ENCODE measurements around the gene KRTAP9-9. TPM values are rescaled to one million over a fixed set of nuclear protein-coding genes. Genes with fewer than 3 reads are reported as not detected.
"Not testable (repeated sequence)": the region's sequence is repeated elsewhere in the genome, so short reads cannot be mapped to it uniquely, and the experiment has no call there.

The KRTAP9-9 gene
- total RNA-seq, 1 donor from 2014 or later, result not detected

GRCh38 chr17:41263212-41263611 is 8.0 kb downstream of the KRTAP9-9 start:
- ATAC-seq, result no peak

DNA sequence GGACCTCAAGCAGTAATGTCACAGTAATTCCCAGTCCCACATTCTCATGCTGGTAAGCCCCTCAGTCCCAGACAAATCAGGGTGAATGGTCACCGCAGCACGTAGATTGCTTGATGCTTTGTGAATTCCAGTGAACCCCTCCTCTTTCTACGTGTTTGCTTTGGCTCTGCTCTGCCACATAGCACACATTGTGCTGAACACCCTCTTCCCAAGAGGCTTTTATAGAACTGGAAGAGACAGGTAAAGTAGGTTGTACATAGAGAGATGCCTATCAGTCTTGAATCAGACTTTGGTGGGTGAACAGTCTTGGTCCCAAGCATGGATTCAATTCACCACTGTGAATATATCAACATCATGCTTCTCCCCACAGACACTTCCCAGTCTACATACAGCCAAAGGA is 9.4 kb downstream of the KRTAP9-9 start:
- DNase-seq (ENCODE audit: low spot score) (no peak), ATAC-seq (no peak)

More at GRCh38 chr17:41263212-41263611, 8.0 kb downstream of the KRTAP9-9 start:
- DNase-seq (ENCODE audit: low spot score), result no peak

DNA sequence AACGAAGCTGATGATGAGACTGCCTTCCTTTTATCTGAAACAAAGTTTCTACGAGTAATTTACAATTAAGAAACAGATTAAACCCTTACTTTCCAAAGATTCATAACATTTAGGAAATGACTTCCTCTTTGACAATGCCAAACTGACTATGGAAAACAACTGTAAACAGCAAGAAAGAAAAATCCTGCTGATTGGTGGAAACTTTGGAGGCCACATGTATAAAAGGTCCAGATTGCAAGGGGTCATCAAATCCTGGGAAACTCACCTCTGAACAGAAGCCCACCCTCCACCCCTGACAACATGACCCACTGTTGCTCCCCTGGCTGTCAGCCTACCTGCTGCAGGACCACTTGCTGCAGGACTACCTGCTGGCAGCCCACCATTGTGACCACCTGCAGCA is 9.9 kb downstream of the KRTAP9-9 start, which contains the start of gene KRTAP9-6:
KRTAP9-6 (plus strand) TSS at position 301 of the 400 bp plus-strand sequence; CDS start at position 301, 0 bp downstream.
- ATAC-seq, result no peak
- DNase-seq (ENCODE audit: low spot score), result no peak

DNA sequence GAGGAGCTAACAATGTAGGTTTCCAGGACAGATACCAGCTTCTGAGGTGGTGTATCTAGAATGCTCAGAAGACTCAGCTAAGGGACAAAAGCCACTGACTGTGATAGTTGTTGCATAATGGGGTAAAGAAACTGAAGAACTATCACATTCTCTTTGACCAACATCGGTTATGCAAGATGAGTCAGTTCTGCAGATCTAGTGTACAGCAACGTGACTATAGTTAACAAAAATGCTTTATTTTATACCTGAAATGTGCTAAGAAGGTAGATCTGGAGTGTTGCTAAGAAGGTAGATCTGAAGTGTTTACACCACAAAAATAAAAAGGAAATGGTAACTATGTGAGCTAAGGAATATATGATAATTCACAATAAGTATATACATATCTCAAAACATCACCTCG is 12.5 kb downstream of the KRTAP9-9 start:
- ATAC-seq (no peak), DNase-seq (ENCODE audit: low spot score) (no peak)

- not testable (repeated sequence) for DNase-seq (ENCODE audit: low spot score); ATAC-seq
These were observed 16.1 kb downstream of the KRTAP9-9 start for GRCh38 chr17:41271323-41271722.

DNA sequence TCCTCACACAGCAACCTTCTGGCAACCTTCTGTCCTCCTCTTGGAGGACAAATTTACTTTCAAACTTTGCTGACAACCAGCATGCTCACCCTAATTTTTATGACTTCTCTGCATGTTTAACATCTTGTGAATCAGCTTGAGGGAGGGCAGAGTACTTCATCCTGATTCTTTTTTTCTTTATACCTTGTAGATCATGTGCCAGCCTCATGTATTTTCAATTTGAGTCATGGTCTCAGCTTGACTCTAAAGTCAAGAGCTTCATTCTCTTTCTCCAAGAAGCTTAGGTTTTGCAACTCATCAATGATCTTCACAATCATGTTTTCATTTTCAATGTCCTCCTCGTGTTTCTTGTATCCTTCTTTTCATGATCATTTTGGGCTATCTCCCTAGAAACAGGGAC is 16.7 kb downstream of the KRTAP9-9 start:
- DNase-seq (ENCODE audit: low spot score), result no peak
- no peak for ATAC-seq

DNA sequence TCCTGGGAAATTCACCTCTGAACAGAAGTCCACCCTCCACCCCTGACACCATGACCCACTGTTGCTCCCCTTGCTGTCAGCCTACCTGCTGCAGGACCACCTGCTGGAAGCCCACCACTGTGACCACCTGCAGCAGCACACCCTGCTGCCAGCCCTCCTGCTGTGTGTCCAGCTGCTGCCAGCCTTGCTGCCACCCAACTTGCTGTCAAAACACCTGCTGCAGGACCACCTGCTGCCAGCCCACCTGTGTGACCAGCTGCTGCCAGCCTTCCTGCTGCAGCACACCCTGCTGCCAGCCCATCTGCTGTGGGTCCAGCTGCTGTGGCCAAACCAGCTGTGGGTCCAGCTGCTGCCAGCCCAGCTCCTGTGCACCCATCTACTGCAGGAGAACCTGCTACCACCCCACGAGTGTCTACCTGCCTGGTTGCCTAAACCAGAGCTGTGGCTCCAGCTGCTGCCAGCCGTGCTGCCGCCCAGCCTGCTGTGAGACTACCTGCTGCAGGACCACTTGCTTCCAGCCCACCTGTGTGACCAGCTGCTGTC is 20.5 kb downstream of the KRTAP9-9 start, which contains the start of gene KRTAP9-7:
KRTAP9-7 (plus strand) TSS at position 51 of the 543 bp plus-strand sequence; CDS start at position 51, 0 bp downstream.
- not testable (repeated sequence) for DNase-seq (ENCODE audit: low spot score); ATAC-seq

DNA sequence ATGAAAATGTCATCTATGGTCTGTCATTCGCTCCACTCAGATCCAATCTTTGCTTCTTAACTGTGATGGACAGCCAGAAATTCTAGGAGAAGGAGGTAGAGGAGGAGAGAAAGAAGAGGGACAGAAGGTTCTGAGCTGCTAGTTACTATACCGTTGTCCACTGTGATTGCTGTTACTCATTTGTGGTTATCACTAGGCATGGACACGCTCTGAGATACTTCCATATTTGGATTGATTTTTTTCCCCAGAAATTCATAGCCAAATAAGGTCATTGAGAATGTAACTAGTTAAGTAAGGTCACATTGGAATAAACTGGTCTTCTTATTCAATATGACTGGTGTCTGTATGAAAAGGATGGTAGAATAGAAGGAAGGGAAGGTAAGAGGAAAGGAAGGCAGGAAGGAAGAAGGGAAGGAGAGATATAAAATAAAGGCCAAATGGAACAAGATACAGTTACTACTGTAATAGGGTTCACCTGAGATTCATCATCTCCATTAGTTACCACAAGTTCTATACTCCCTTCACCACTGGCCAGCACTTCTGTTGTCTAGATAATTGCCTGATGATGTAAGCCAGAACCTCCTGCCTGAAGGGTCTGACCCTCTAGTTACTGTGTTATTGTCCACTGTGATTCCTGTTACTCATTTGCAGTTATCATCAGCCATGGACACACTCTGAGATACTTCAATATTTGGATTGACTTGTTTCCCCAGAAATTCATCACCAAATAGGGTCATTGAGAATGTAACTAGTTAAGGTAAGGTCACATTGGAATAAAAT is 23.2 kb downstream of the KRTAP9-9 start:
- no peak for DNase-seq (ENCODE audit: low spot score)
- no peak for ATAC-seq

DNA sequence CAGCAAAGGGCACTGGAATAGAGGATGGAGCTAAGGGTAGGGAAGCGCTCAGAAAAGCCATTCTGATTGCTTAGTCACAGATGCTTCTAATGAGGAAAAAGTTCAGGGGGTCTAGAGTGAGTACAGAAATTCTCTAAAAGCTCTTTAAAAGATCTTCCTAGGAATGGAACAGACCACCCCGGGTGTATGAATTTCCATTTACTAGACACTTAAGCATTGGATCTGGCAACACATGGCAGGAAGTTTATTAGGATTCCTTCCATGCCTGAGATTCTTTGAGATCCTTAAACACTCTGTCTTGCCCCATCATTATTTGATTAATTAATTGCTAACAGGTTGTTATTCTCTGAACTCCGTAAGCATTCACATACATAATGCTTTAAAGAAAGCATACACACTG is 28.9 kb downstream of the KRTAP9-9 start:
- ATAC-seq (no peak), DNase-seq (ENCODE audit: low spot score) (no peak)

DNA sequence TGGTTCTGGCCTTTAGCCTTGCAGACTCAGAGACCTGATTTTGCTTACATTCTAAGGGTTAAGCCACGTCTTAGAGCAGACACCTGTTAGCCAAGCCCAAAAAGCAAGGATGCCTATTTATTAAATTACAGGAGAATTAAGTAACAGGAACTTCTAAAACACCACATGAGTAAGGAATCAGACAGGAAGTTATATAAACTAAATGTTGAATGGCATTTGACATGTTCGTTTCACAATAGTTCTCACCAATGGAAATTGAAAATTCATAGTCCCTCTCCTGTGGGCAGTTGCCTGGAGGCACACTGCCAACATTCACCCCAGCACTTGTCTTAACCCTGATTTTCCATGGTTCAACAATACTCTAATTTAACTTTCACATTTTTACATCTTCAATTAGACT is 29.4 kb downstream of the KRTAP9-9 start:
- ATAC-seq, result no peak
- no peak for DNase-seq (ENCODE audit: low spot score)

- ATAC-seq, result no peak
- DNase-seq (ENCODE audit: low spot score), result no peak
These were observed 31.9 kb downstream of the KRTAP9-9 start for GRCh38 chr17:41287050-41287449.

GRCh38 chr17:41294016-41294415 is 38.8 kb downstream of the KRTAP9-9 start:
- DNase-seq (ENCODE audit: low spot score) (no peak), ATAC-seq (no peak)

- DNase-seq (ENCODE audit: low spot score) (no peak), ATAC-seq (no peak)
These were observed 41.7 kb downstream of the KRTAP9-9 start for GRCh38 chr17:41296846-41297245.

DNA sequence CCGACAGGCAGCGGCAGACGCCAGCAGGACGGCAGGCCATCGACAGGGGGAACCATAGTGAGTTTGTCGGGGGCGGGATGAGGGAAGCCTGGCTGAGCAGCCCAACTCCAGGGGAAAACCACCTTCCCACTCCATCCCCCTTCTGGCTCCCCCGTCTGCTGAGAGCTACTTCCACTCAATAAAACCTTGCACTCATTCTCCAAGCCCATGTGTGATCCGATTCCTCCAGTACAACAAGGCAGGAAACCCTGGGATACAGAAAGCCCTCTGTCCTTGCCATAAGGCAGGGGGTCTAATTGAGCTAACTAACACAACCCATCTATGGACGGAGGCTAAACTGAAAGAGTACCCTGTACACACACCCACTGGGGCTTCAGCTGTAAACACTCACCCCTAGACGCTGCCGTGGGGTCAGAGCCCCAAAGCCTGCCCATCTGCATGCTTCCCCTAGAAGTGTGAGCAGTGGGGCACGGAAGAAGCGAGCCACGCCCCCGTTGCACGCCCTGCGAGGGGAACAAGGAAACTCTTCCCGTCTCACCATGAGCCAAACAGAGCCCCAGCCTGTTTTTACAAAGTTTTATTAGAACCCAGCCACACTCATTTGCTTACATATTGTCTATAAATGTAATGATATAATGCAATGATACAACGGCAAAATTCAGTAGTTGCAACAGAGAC is 43.4 kb downstream of the KRTAP9-9 start:
- DNase-seq (ENCODE audit: low spot score) (no peak), ATAC-seq (no peak)

DNA sequence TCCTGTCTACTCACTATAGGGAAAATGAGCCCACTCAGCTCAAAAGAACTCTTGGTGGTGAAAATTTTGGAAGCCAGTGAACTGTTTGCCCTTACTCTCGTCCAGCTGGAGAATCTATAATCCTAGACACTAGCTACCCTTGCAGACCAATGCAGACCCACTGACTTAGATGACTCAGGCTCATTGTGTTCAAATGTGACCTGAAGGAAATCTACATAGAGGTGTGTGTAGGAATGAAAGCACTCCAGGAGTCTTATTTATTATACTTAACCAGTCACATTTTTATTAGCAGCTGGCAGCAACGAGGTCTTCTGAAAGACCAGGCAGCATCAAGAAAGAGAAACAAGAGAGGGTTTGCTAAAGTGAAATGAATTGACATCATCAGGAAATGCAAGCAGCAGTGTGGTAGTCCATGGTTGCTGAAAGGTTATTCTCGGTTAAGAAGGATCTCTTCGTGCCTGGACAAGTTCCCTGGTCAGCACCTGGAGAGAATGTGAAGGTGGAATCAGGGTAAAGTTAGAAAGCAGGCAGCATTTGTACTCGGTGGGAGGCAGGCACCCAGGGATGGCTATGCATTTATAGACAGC is 46.1 kb downstream of the KRTAP9-9 start:
- ATAC-seq, result no peak
- DNase-seq (ENCODE audit: low spot score), result no peak

DNA sequence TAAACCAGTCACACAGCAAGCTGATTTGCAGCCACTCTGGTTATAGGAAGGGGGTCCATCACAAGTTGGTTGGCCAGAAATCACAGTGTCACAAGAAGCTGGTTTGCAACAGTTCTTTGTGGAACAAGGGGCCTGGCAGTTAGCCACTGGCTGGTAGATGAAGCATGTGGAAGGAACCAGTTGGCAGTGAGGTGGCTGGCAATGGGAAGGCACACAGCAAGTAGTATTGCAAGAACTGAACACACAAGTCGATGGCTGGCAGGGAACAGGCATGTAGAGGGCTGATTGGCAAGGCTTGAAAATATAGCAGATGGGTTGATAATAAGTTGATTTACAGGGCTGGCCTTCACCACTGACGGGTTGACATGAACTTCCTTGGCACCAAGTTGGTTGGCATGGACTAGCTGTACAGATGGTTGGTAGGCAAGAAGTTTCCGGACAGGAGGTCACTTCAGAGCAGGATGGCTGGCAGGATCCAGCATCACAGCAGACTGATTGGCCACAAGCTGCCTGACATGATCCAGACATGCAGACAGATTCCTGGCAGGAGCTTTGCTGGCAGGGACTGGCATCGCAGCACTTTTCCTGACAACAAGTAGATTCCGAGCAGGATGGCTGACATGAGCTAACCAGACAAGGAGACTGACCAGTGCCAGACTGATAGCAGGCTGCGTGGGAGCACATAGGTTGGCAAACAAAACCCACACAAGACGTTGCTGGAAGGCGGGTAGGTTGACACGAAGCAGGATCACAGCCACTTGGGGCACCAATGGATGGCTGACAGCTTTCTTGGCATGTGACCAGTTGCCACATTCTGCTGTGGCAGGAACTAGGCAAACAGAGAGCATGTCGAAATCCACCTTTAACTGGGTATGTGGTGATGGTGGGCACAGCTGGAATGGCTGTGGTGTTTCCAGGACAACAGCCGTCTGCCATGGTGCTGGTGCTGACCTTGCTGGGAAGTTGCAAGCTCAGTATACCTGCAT is 47.0 kb downstream of the KRTAP9-9 start, which contains the start of gene KRTAP29-1:
KRTAP29-1 (minus strand) TSS at position 936 of the 986 bp plus-strand sequence; CDS start at position 936, 0 bp downstream.
- no peak for DNase-seq (ENCODE audit: low spot score)
- ATAC-seq, result no peak

GRCh38 chr17:41302981-41303380 is 47.8 kb downstream of the KRTAP9-9 start:
- DNase-seq (ENCODE audit: low spot score), result no peak
- no peak for ATAC-seq

DNA sequence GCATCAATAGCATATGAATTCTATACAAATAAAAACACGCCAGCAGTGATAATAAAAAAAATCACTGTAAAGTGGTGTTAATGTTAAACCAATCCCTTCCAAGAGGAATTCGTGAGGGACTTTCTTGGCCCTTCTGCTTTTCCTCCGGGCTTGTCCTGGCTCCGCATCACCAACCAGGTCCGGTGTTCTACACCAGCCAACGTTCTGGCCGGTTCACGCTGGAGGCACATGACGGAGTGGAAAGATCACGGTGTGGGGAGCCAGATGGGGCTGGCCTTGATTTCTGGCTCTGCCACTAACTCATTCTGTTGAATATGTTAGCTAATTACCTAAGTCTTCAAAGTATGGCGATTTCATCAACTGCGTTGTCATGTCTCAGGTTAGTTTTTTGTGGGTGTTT is 48.9 kb downstream of the KRTAP9-9 start:
- no peak for DNase-seq (ENCODE audit: low spot score)

More for the DNA sequence above, 48.9 kb downstream of the KRTAP9-9 start:
- no peak for ATAC-seq
